Activated CD4-positive, CD25-positive, alpha-beta regulatory T cell treated with anti-CD3 and anti-CD28 coated beads, Interleukin-2, amount 50 U/mL, for 24 hours (primary cell): Measurements from ENCODE around the gene C12orf57.
"Not testable (repeated sequence)": the region's sequence is repeated elsewhere in the genome, so short reads cannot be mapped to it uniquely, and the experiment has no call there.

Experiments
- ATAC-seq, 2 donors: fragments of 150-1000 bp; cut with Tn5 transposase; one replicate each; pipeline ENCODE4 v1.10.0; 2021; ENCODE audit warnings: mild to moderate bottlenecking in 1 of 2, moderate library complexity in 1 of 2

The C12orf57 gene, protein sequence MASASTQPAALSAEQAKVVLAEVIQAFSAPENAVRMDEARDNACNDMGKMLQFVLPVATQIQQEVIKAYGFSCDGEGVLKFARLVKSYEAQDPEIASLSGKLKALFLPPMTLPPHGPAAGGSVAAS

DNA sequence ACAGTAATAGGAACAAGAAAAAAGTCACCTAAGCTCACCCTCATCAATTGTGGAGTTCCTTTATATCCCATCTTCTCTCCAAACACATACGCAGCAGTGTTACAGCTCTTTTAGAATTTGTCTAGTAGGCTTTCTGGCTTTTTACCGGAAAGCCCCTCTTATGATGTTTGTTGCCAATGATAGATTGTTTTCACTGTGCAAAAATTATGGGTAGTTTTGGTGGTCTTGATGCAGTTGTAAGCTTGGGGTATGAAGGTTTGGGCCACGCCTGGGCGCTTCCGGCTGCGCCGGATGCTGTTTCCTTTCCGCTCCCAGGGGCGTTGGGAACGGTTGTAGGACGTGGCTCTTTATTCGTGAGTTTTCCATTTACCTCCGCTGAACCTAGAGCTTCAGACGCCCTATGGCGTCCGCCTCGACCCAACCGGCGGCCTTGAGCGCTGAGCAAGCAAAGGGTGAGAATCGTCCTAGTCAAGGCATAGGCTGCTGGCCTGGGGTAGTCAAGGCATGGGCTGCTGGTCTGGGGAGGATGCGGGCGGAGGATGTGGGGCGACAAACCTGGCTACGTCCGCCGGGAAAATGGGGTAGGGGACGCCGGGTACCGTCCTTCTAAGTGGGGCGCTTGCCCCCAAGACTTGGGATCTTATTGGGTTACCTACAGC lies at the start of gene C12orf57, which contains the start of gene RNU7-1:
Gene C12orf57, plus strand, starts transcription at position 301 of the 659 bp plus-strand sequence. Its CDS starts 100 bp downstream, at position 401.
Gene RNU7-1, plus strand, starts transcription at position 95 of the 659 bp plus-strand sequence.
- ATAC-seq, result peak; percentile 70 to 77

DNA sequence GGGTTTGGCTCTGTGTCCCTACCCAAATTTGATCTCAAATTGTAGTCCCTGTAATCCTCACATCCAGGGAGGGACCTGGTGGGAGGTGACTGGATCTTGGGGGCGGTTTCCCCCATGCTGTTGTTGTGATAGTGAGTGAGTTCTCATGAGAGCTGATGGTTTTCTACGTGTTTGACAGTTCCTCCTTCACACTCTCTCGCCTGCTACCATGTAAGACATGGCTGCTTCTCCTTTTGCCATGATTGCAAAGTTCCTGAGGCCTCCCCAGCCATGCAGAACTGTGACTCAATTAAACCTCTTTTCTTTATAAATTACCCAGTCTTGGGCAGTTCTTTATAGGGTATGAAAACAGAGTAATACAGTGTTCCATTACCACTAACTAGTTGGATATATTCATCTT lies 49.5 kb upstream of the C12orf57 start:
- no peak for ATAC-seq

DNA sequence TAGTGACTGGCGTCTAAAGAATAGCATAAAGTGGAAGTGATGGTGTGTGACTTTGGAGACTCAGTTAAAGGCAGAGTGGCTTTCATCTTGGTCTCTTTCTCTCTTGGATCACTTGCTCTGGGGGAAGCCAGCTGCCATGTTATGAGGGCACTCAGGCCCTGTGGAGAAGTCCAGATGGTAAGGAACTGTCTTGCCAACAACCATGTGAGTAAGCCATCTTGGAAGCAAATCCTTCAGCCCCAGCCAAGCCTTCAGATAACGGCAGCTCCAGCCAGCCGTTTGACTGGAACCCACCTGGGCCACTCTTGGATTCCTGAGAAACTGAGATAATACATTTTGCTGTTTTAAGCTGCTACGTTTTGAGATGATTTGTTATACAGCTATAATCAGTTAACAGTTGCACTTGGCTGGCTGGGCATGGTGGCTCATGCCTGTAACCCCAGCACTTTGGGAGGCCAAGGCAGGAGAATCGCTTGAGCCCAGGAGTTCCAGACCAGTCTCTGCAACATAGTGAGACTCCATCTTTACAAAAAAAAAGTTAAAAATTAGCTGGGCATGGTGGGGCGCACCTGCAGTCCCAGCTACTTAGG lies 46.9 kb upstream of the C12orf57 start:
- no peak for ATAC-seq

DNA sequence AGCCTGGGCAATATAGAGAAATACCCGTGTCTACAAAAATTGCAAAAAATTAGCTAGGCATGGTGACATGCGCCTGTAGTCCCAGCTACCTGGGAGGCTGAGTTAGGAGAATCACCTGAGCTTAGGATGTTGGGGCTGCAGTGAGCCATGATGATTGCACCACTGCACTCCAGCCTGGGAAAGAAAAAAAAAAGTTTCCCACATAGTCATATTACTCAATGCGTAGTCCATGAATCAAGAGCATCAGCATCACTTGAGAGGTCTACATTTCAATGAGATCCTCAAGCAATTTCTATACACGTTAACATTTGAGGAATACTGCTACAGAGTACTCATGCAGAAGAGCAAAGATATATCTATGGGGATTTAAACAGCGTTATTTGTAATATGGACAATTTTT lies 44.4 kb upstream of the C12orf57 start:
- ATAC-seq, result no peak

DNA sequence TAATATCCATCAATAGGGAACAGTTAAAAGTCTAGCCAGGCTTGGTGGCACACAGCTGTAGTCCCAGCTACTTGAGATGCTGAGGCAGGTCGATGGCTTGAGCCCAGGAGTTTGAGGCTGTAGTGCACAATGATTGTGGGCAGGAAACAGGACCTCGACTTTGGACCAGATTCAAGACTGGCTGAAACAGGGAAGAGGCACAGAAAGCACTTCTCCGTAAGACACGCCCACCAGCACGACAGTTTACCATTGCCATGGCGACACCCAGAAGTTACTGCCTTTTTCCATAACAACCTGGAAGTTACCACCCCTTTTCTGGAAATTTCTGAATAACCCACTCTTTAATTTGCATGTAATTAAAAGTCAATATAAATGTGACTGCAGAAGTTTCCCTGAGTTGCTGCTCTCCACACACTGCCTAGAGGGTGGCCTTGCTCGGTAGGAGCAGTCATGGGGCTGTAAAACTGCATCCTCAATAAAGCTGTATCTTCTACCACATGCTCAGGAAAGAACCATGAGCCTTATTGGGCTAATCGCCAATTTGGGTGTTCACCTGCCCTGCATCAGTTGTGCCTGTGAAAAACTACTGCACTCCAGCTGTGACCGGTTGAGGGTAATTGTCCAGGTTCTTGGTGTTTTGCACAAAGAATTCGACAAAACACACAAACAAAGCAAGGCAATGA lies 43.8 kb upstream of the C12orf57 start:
- ATAC-seq, result no peak

DNA sequence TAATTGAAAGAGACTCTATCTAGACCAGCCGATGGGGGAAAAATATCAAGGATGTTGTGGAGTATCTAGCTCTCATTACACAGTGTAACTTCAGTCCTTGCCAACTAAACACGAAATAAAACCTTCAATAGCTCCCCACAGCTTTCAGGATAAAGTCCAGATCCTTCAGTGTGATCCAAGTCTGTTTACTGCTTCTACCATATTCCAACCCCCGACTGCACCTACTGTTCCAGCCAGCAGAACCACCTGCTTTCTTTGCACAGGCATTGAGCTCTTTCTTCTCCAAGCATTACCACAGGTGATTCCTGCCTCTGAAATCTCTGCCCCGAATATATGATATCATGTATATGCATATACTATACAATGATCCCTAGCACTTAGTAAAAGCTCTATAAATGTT lies 41.4 kb upstream of the C12orf57 start:
- no peak for ATAC-seq

DNA sequence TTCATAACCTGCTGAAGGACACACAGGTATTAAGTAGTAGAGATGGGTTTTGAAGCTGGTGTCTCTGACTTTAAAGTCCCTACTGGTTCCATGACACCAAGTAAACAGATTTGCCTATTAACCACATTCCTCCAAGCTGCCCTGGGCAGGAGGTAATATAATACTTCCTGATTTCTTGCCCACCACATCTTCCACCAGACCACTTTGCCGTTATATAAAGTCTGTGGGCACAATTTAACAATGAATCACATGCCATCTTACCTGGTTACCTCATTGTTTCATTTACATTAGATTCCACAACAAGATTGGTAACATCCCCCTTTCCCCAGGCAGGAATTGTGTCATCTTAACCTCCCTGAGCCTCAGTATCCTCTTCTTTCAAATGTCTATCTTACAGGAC lies 40.1 kb upstream of the C12orf57 start:
- ATAC-seq, result no peak

DNA sequence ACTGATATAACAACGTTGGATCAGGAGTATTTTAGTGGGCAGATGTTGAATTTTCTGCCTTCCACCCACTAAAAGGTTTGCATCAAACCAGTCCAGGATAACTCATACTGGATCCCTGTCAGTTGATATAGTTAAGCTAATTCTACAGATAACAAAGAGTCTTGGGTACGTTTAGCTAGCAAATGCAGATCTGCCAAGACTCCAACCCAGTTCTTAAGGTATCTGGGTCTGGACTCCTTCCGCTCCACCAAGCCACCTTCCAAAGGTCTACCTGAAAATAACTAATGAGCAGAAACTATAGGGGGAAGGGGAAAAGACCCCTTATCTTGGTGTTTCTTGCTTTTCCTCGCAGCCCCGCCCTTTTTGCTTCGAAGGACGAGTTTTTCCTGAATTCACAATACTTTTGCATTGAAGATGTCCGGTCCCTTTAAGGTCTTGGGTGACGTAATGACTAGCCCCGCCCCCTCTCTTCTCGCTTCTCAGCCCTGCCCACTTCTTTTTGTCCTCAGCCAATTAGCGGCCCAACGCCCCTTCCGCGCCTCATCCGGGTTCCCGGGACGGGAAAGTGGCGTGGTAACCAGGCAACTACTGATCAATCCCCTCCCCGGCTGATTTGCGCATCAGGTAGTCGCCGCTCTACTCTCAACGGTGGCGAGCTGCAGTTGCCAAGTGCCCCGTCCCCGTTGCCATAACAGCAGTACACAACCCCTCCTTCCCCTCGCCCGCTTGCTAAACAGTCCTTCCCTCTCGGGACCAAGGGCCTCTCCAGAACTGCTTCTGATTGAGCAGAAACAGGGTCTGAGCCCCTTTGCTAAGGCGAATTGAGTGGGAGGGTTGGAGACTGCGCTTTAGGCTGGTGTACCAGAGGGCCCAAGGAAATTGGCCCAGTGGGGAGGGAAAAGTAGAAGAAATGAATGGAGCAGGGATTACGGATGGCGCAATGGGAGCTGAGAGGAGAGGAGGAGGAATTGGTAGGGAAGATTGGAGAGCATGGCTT lies 39.2 kb upstream of the C12orf57 start, which contains the start of gene LRRC23:
Gene LRRC23, plus strand, starts transcription at position 543 of the 997 bp plus-strand sequence. CDS start 812 bp downstream, outside the sequence.
- ATAC-seq, result peak; percentile 98 to 99

DNA sequence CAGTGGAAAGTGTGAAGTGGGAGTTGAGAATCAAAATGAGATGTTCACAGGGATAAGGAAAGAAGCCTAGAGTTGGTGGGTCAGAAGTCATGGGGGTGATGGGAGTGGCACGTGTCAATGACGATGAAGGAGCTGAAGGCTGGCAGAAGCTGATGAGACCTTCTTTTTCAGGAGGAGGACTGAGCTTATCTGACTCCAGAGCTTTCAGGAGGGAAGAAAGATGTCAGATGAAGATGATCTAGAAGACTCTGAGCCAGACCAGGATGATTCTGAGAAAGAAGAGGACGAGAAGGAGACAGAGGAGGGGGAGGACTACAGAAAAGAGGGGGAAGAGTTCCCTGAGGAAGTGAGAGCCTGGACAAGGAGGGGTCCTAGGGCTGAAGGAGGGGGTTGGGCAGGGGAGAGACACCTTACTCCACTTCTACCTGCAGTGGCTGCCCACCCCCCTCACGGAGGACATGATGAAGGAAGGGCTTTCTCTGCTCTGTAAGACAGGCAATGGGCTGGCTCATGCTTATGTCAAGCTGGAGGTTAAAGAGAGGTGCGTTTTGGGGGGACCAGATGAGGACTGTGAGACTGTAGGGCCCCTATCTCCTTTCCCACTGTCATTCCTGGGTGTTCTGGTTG lies 38.3 kb upstream of the C12orf57 start:
- ATAC-seq, result no peak

DNA sequence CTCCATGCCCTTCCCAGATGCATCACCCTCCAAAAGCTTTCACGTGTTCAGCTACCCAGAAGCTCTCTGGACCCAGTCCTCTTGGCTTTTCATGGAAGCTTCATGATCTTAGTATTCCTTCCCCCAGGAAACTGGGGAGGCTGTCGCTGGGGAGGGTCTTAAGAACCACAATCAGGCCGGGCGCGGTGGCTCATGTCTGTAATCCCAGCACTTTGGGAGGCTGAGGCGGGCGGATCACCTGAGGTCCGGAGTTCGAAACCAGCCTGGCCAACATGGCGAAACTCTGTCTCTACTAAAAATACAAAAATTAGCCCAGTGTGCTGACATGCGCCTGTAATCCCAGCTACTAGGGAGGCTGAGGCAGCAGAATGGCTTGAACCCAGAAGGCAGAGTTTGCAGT lies 35.7 kb upstream of the C12orf57 start:
- not testable (repeated sequence) for ATAC-seq

DNA sequence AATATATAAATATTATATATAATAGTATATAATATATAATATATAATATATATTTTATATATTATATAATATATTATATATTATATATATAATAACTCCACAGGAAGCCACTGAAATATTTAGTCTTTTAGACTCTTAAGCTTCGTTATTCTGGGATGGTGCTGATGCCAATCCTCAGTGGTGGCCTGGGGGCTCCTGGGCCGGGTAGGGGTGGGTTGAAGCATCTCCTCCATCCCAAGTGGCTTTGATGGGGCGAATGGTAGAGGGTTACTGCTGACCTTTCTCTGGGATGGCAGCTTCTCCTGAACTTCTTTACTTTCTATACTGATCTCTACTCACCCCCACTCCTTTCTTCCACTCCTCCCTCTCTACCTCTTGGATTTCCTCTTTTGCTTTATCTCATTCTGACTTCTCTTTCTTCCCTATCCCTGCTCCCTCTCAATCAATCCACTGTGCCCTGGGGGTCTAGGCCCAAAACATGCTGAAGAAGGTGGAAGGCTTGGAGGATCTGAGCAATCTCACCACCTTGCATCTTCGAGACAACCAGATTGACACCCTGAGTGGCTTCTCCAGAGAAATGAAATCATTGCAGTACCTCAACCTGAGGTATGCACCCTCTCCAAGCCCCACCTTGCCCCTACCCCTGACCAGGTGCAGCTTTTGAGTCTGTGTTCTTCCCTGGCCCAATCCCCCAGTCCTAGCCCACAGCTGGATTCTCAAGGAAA lies 34.2 kb upstream of the C12orf57 start:
- no peak for ATAC-seq

DNA sequence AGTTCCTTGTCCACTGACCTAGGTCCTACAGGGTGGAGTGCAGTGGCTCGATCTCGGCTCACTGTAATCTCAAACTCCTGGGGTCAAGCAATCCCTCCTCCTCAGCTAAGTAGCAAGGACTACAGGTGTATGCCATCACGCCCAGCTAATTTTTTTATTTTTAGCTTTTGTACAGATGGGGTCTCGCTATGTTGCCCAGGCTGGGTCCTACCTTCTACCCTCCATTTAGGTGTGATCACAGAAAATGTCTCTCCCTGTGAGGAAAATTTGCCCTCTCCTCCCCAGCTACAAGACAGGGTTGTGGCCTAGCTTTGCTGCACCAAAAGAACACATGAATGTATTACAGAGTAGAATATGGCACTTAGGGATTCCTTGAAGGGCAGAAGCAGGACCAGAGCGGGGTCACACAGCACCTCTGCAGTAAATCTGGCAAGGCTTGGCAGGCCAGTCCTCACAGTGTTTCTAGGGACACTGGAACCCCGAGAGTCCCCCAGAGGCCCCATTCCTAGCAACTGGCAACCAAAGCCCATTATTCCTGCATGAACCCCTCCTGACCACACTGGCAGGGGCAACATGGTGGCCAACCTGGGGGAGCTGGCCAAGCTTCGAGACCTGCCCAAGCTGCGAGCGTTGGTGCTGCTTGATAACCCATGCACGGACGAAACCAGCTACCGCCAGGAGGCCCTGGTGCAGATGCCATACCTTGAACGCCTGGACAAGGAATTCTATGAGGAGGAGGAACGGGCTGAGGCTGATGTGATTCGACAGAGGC lies 31.5 kb upstream of the C12orf57 start:
- no peak for ATAC-seq

DNA sequence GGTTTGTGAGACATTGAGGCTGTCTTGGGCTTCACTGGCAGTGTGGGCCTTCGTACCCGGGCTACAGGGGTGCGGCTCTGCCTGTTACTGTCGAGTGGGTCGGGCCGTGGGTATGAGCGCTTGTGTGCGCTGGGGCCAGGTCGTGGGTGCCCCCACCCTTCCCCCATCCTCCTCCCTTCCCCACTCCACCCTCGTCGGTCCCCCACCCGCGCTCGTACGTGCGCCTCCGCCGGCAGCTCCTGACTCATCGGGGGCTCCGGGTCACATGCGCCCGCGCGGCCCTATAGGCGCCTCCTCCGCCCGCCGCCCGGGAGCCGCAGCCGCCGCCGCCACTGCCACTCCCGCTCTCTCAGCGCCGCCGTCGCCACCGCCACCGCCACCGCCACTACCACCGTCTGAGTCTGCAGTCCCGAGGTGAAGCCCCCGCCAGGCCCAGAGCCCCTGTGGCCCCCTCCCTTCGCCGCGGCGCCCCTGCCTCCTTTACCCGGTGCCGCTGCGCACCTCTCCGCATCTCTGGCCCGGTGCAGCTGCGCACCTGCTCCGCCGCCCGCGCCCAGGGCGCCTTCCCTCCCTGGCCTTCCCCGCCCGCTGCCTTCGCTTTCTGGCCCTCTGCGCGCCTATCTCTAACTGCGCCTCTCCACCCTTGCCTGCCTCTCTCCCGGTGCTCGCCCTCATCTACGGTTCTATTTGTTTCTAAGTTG lies 29.4 kb upstream of the C12orf57 start, which contains the start of gene ENO2:
Gene ENO2, plus strand, starts transcription at position 335 of the 701 bp plus-strand sequence. CDS start 1,253 bp downstream, outside the sequence.
- ATAC-seq, result peak; percentile 96

DNA sequence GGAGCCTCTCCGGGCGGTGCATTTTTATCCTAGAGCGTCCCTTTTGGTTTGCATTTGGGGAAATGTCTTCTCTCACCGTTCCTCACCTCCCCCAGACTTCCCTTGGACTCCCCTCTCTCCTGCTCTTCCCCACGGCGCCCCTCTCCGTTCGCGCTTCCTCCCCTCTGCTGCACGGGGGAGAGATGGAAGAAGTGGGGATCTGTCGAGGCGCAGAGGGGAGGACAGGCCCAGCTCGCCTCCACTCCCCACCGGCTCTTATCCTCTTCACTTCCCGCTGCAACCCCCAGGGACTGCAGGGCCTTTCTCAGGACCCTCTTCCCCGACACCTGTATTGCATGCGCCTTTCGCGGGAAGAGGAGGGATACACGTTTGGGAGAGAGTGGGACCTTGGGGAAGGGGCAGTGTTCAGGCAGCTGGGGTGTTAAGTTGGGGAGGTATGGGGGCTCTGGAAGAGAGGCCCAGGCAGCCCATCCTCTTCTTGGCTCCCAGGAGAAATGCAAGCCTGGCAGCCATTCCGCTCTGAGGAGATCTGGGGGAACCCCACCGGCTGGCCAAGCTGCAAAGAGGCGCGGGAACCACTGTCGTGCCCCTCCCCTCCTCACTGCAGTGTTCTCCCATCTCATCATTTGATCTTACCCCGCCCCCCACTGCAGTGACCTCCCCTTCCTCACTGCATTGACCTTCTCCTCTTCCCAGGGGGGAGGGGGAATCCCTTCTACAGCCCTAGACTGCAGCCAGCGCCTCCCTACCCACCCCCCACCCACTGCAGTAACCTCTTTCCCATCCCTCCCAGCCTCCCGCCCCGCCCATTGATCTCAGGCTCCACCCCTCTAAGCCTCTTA lies 28.7 kb upstream of the C12orf57 start:
- peak in 1 of 2 donors; percentile 3 for ATAC-seq

DNA sequence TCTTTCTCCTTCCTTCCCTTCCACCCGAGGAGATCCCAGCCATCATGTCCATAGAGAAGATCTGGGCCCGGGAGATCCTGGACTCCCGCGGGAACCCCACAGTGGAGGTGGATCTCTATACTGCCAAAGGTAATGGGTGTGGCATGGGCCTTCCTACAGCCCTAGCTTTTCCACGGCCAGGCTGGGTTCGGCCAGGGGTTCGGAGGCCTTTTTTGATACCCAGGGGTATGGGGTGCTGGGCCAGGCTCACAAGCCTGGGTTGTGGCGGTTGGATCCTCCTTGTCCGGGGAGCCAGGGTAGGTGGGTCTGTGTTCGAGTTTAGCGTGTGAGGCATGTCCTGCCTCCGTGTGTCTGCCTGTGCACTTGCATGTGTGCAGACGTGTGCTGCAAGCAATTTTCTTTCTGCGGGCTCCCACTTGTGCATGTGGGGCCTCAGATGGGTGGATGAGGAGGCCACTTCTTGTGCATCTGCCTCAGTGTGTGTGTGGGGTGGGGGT lies 28.0 kb upstream of the C12orf57 start:
- no peak for ATAC-seq

DNA sequence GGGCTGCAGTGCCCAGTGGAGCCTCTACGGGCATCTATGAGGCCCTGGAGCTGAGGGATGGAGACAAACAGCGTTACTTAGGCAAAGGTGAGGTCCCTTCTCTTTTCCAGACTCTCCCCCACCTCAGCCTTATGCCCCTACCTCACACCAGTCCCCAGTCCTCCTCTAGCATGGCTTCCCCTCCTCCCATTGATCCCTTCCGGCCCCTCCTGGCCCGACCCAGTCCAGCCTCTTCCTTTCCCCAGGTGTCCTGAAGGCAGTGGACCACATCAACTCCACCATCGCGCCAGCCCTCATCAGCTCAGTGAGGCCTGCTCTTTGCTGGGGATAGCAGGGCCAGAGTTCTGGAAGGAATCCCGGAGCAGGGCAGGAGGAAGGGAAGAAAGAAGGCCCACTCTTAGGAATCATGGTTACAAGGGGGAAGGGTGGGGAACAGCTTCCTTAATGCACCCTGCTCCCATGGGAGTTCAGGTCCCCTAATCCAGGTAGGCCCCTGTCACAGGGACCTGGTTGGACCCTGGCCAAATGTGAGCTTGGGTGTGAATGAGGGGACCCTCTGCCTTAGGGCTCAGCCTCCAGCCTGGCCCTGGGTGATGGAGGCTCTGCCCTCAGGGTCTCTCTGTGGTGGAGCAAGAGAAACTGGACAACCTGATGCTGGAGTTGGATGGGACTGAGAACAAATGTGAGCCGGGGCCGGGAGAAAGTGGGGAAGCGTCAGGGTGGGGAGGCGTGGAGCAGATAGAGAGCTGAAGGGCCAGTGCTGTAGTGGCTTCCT lies 27.2 kb upstream of the C12orf57 start:
- no peak for ATAC-seq

DNA sequence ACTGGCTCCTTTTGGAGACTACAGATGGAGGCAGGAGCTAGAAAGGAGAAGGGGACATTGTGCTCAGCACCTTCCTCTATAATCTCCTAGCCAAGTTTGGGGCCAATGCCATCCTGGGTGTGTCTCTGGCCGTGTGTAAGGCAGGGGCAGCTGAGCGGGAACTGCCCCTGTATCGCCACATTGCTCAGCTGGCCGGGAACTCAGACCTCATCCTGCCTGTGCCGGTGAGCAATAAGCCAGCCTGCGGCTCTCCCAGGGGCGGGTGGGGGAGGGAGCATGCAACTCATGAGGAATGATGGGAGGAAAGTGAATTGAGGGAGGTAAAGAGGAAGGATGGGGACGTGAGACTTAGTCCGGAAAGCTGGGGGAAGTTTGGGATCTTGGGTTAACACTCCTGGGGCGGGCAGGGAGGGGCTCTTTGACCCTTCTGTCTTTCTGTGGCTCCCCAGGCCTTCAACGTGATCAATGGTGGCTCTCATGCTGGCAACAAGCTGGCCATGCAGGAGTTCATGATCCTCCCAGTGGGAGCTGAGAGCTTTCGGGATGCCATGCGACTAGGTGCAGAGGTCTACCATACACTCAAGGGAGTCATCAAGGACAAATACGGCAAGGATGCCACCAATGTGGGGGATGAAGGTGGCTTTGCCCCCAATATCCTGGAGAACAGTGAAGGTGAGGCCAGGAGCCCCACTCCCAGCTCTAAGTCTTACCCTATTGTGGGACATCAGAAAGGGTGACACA lies 26.2 kb upstream of the C12orf57 start:
- no peak for ATAC-seq
